HG03521 (cell line): ENCODE measurements around the gene TGIF2.
"Not testable (repeated sequence)": the region's sequence is repeated elsewhere in the genome, so short reads cannot be mapped to it uniquely, and the experiment has no call there.

Experiments
- ATAC-seq: cut with Tn5 transposase; IDR thresholded peaks from one replicate; pipeline ENCODE4 v1.9.1; 2021; ENCODE audit warnings: mild to moderate bottlenecking, moderate library complexity; ENCODE audit not compliant: unreplicated experiment

The TGIF2 gene

DNA sequence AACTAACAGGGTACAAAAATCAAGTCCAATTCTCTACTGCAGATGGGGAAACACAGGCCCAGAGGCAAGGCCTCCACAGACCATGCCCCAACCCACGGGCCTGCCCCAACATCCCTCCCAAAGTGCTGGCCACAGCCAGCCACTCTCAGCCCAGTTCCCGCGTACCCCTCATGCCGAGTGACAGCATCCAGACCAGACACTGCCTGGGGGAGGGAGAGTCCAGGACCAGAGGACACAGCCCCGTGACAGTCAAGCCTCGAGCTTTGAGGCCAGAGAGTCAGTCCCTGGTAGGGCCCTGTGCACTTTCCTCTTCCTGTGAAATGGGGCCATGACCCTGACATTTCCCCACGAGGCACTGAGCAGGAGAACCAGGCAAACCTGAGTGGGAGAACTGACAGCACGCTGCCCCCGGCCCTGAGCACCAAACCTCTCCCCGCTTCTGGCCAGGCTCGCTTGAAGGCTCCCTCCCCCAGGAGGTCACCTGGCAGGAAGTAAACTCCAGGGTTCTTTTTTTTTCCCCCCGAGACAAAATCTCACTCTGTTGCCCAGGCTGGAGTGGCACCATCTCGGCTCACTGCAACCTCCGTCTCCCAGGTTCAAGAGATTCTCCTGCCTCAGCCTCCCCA is 27.2 kb upstream of the TGIF2 start:
- no peak for ATAC-seq

DNA sequence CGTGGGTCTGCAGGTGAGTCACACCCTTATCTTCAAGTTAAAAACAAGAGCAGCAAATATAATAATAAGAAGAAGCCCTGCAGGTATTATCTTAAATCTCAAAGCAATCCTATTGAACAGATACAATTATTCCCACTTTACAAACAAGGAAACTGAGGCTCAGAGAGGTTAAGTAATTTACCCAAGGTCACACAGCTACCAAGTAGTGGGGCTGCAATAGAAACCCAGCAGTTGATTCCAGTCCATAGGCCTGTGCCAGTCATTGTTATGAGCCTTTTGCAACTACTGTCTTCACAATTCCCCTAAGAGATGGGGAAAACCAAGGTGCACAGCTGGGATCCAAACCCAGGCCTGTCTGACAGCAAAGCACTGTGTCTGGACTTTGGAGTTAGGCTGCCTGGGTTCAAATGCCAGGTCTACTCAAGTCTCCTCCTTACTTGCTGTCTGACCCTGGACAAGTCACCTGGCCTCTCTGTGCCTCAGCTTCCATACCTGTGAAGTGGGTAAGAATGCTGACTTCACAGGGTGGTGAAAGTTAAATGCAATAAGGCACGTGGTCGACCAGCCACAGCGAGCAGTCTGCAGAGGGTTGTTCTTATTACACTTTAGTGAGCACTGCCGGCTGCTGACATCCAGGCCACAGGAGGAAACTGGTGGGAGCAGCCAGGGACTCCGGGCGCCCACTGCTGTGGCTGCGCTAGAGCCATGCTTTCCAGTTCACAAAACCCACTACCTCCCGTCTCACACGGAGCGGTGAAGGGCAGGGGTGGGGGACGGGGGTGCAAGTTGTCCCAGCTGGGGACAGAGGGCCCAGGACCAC is 26.0 kb upstream of the TGIF2 start:
- no peak for ATAC-seq

- no peak for ATAC-seq
These were observed 25.4 kb upstream of the TGIF2 start for GRCh38 chr20:36548006-36548315.

DNA sequence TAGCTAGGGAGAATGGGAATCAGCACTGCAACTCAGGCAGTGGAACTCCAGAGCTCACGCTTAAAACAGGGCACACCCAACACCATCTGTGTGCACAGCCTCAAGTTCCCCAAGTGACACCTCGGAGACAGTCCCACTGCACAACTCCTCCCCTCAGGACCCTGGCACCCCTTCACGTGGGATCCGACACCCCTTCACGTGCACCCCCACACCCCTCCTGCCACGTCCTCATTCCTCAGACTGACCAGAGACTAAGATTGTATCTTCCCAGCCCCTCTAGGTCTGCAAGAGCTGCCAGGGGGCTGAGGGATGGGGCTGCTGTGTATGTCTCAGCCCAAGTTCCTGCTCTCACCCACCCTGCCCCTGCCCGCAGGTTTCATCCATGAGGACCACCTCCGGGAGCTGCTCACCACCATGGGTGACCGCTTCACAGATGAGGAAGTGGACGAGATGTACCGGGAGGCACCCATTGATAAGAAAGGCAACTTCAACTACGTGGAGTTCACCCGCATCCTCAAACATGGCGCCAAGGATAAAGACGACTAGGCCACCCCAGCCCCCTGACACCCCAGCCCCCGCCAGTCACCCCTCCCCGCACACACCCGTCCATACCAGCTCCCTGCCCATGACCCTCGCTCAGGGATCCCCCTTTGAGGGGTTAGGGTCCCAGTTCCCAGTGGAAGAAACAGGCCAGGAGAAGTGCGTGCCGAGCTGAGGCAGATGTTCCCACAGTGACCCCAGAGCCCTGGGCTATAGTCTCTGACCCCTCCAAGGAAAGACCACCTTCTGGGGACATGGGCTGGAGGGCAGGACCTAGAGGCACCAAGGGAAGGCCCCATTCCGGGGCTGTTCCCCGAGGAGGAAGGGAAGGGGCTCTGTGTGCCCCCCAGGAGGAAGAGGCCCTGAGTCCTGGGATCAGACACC is 24.4 kb upstream of the TGIF2 start:
- no peak for ATAC-seq

DNA sequence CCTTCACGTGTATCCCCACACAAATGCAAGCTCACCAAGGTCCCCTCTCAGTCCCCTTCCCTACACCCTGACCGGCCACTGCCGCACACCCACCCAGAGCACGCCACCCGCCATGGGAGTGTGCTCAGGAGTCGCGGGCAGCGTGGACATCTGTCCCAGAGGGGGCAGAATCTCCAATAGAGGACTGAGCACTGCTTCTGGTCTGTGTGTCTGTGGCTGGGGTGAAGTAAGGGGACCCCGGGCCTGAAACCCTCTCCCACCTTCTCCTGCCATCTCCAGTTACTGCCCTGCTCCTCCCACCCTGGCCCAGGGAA is 23.8 kb upstream of the TGIF2 start:
- no peak for ATAC-seq

DNA sequence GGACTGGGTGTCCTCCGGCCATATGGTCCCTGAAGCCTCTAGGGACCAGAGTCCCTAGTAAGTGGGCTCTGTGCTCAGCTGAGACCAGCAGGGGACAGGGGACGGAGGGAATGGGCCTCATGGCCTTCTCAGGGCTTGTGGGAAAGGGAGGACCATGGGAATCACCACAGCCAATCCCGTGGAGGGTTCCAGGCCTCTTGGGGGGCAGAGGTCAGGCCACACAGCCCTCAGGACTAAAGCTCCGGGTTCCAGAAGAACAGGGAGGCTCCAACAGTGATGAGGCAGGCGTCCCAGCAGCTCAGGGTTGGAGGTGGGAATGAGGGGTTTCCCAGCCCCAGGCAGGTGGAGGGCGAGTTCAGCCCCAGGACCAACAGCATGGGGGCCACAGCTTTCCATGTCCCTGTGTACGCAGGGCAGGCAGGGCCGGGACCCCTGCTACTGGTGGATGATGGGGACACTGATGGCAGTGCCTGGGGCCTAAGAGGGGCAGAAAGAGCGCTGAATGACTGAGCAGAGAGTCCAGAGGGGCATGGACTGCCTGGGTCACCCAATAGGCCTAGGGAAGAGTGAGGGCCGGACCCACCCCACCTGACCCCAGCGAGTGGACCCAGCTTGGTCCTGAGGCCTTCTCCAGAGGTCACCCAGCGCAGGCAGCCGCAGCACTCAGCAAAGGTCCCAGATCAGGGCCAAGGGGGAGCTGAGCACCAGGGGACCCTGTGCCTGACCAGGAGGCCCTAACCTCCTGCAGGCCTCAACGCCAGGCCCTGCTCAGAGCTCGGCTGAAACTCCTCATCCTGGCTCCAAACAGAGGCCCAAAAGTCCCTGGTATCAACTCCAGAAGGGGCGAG is 23.2 kb upstream of the TGIF2 start:
- no peak for ATAC-seq

- no peak for ATAC-seq
These were observed 22.6 kb upstream of the TGIF2 start for GRCh38 chr20:36550790-36551299.

DNA sequence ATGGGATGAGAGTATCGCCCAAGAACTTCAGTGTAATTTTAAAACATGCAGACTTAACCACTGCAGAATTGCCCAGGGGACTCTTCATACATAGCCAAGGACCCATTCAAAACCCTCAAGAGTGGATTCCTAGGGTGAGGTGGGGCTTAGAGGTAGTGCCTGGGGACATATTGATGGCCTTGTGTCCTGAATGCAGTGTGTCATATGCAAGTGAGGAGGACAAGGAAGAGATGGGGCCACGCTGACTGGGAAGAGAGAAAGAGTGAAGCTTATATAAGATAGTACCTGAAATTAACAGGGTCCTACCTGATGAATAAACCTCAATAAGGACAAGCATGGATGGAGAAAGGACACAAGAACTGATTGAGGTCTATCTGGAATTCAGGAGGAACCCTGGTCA is 18.1 kb upstream of the TGIF2 start:
- no peak for ATAC-seq

- ATAC-seq: no peak
These were observed 10.7 kb upstream of the TGIF2 start for GRCh38 chr20:36562724-36563123.

DNA sequence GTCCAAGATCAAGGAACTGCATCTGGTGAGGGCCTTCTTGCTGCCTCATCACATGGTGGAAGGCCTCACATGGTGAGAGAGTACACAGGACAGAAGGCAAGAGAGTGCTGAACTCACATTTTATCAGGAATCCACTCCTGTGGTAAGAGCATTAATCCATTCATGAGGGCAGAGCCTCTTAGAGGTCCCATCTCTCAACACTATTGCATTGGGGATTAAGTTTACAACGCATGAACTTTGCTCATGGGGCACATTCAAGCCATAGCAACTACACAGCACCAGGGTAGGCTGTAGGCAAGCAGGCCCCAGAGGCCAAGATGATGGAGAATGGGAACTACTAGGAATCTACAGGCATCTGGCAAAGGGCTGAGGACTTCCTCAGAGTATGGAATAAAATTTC is 10.0 kb upstream of the TGIF2 start:
- ATAC-seq: no peak

- not testable (repeated sequence) for ATAC-seq
These were observed 9.2 kb upstream of the TGIF2 start for GRCh38 chr20:36564078-36564725.

- not testable (repeated sequence) for ATAC-seq
These were observed 8.7 kb upstream of the TGIF2 start for GRCh38 chr20:36564726-36565121.

DNA sequence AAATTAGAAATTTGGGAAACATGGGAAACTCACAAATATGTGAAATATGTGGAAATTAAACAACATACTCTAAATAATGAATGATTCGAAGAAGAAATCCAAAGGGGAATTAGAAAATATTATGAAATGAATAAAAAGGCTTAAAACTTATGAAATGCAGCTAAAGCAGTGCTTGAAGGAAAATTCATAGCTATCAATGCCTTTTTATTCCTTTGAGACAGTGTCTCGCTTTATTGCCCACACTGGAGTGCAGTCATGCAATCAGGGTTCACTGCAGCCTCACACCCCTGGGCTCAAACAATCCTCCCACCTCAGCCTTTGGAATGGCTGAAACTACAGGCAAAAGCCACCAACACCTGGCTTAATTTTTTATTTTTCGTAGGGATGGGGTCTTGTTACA is 7.9 kb upstream of the TGIF2 start:
- no peak for ATAC-seq

DNA sequence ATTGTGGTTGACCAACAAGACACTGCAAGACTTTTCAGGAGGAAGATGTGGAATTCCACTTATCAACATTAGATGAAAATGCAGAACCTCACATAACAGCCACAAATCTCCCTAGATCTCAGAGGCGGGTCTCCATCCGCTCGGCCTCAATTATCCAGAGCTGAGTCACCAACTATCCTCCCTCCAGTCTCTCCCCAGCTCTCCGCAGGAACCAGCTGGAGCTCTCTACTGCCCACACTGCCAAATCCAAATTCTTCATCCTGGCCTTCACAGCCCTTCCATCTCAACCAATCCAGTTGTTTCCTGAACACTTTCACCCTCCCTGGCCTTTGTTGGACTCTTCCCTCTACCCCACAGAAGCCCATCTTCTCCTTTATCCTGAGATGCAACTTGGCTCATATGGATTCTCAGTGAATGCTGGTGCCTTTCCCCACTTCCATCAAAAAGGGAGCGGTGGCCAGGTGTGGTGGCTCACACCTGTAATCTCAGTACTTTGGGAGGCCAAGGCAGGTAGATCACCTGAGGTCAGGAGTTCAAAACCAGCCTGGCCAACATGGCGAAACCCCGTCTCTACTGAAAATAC is 3.5 kb upstream of the TGIF2 start:
- no peak for ATAC-seq

GRCh38 chr20:36571564-36572504 is 1.6 kb upstream of the TGIF2 start:
- ATAC-seq: no peak

DNA sequence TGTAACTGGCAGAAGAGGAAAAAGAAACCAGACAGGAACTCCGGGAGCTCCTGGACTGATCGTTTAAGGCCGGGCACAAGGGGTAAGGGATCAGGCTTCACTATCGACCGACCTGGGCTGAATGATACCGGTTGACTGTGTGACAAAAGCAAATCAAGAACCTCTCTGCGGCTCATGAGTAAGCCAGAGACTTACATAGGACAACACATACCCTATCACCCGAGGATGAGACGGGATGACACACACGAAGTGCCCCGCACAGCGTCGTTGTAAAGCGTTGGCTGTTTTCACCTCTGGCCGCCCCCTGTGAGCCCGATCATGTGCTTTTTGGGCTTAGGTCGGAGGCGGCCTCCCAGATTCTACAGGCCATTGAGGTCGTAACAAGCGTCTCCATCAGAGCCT is 695 bp upstream of the TGIF2 start:
- no peak for ATAC-seq

GRCh38 chr20:36573798-36574365 is 485 bp downstream of the TGIF2 start:
- ATAC-seq: peak; percentile 10

DNA sequence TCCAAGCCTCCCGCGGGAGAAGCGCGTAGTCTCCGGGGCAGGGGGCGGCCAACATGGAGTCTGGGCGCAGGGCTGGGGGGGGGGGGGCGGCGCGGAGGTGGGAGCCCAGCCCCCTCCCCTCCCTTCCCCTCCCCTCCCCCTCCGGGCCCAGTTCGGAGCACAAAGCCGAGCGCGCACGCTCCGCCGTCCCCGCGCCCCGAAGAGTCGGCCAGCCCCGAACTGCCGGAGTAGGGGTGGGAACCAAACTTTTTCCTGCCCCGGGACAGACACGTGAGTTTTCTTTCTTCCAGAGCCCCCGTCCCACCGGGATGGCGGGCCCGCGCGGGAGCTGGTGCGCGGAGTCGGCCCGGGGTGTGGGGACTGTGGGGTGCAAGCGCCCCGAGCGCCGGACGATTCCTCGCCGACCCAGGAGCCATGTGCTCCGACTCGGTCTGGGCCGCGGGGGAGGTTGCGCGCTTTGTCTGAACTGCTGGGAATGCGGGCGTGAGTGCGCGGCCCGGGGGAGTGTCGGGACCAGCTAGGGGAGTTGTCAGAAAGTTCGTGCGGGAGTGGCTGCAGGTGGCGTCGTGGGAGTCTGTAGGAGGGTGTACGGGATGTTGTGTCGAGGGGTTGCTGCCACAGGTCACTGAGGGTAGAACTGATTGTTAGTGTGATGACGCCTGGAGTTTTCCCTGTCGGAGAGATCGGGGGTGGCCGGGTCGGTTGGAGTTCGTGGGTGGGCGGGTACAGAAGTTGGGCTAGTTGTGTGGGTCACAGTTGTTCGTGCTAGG is 1.2 kb downstream of the TGIF2 start:
- ATAC-seq: no peak
